Measurements from ENCODE around the gene SH3RF3.

SH3RF3 gene

GRCh38 chr2:109456776-109457175 lies 327.8 kb downstream of the SH3RF3 start:
- no peaks in the 10 kb centered on the region for H3K4me1 ChIP-seq (ENCODE audit: control insufficient read depth, low read depth, low read length)
- WGBS (ENCODE audit: extremely low coverage, insufficient coverage, low lambda C conversion rate), result 100% methylated on average over 1 of the region's 8 CpGs
- H2BK120ac ChIP-seq (ENCODE audit: low read depth, low read length), result no peak overlapping the region
- H3K36me3 ChIP-seq (ENCODE audit: control insufficient read depth, insufficient read depth, low read length), result no peaks in the 10 kb centered on the region
- H3K27ac ChIP-seq (ENCODE audit: low read depth, low read length), result no peak overlapping the region
- H4K5ac ChIP-seq (ENCODE audit: low read length), result no peak overlapping the region
- H2BK5ac ChIP-seq (ENCODE audit: low read length), result no peak overlapping the region
- no peak overlapping the region for H2AK5ac ChIP-seq (ENCODE audit: low read length)
- no peak overlapping the region for H3K18ac ChIP-seq (ENCODE audit: low read length)
- H3K9ac ChIP-seq (ENCODE audit: low read length), result no peak overlapping the region
- H3K27me3 ChIP-seq (ENCODE audit: insufficient read depth, low read length, poor library complexity), result no peaks in the 10 kb centered on the region
- no peak for DNase-seq
- H2BK15ac ChIP-seq (replicated peaks; ENCODE audit: low read depth), result no peak overlapping the region
- H3K4me2 ChIP-seq (ENCODE audit: low read length), result no peak overlapping the region
- no peak overlapping the region for H3K4ac ChIP-seq (ENCODE audit: low read depth, low read length)
- no peak overlapping the region for H3K23ac ChIP-seq (ENCODE audit: low read length)
- H4K8ac ChIP-seq (ENCODE audit: low read depth, low read length), result no peak overlapping the region
- no peak overlapping the region for H3K4me3 ChIP-seq (ENCODE audit: low read length)
- H3K79me1 ChIP-seq (ENCODE audit: low read length), result no peaks in the 10 kb centered on the region
- H3K56ac ChIP-seq (ENCODE audit: low read length), result no peak overlapping the region
- H3K79me2 ChIP-seq (ENCODE audit: control insufficient read depth, insufficient read depth, low read length), result no peaks in the 10 kb centered on the region

GRCh38 chr2:109457366-109457765 lies 328.4 kb downstream of the SH3RF3 start:
- H3K79me2 ChIP-seq (ENCODE audit: control insufficient read depth, insufficient read depth, low read length), result no peaks in the 10 kb centered on the region
- H2BK15ac ChIP-seq (replicated peaks; ENCODE audit: low read depth), result no peak overlapping the region
- H3K23ac ChIP-seq (ENCODE audit: low read length), result no peak overlapping the region
- H2BK120ac ChIP-seq (ENCODE audit: low read depth, low read length), result no peak overlapping the region
- no peak overlapping the region for H3K56ac ChIP-seq (ENCODE audit: low read length)
- no peak overlapping the region for H3K18ac ChIP-seq (ENCODE audit: low read length)
- no peak overlapping the region for H3K27ac ChIP-seq (ENCODE audit: low read depth, low read length)
- H4K8ac ChIP-seq (ENCODE audit: low read depth, low read length), result no peak overlapping the region
- H2BK5ac ChIP-seq (ENCODE audit: low read length), result no peak overlapping the region
- WGBS (ENCODE audit: extremely low coverage, insufficient coverage, low lambda C conversion rate), result no CpG with 5 or more reads among the region's 9 CpGs
- H3K27me3 ChIP-seq (ENCODE audit: insufficient read depth, low read length, poor library complexity), result no peaks in the 10 kb centered on the region
- H3K36me3 ChIP-seq (ENCODE audit: control insufficient read depth, insufficient read depth, low read length), result no peaks in the 10 kb centered on the region
- H3K79me1 ChIP-seq (ENCODE audit: low read length), result no peaks in the 10 kb centered on the region
- H2AK5ac ChIP-seq (ENCODE audit: low read length), result no peak overlapping the region
- H3K9ac ChIP-seq (ENCODE audit: low read length), result no peak overlapping the region
- no peak for DNase-seq
- H3K4me1 ChIP-seq (ENCODE audit: control insufficient read depth, low read depth, low read length), result no peaks in the 10 kb centered on the region
- no peak overlapping the region for H3K4ac ChIP-seq (ENCODE audit: low read depth, low read length)
- H3K4me3 ChIP-seq (ENCODE audit: low read length), result no peak overlapping the region
- no peak overlapping the region for H3K4me2 ChIP-seq (ENCODE audit: low read length)
- no peak overlapping the region for H4K5ac ChIP-seq (ENCODE audit: low read length)

DNA sequence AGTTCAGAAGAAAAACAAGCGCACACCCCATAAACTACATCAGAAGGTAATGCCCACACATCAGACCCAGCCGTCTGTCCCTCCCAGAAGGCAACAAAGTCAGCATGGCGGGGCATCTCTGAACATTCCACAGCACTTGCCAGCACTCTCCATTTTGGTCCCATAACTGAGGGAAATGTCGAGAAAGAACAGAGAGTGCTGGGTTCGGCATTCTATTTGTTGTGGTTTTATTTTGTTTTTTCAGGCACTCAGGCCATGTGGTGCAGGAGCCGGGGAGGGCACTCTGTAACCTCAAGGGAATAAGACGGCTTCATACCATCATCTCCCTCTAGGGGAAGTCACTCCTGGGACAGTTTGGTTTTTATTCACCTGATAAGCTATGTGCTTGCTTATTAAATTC lies 328.8 kb downstream of the SH3RF3 start:
- no peak overlapping the region for H3K56ac ChIP-seq (ENCODE audit: low read length)
- H3K9ac ChIP-seq (ENCODE audit: low read length), result no peak overlapping the region
- no peak overlapping the region for H2BK15ac ChIP-seq (replicated peaks; ENCODE audit: low read depth)
- H3K27me3 ChIP-seq (ENCODE audit: insufficient read depth, low read length, poor library complexity), result no peaks in the 10 kb centered on the region
- no peaks in the 10 kb centered on the region for H3K36me3 ChIP-seq (ENCODE audit: control insufficient read depth, insufficient read depth, low read length)
- H3K18ac ChIP-seq (ENCODE audit: low read length), result no peak overlapping the region
- no peak overlapping the region for H3K4me3 ChIP-seq (ENCODE audit: low read length)
- peak; percentile 28 for DNase-seq
- no peak overlapping the region for H3K23ac ChIP-seq (ENCODE audit: low read length)
- no peak overlapping the region for H4K8ac ChIP-seq (ENCODE audit: low read depth, low read length)
- H3K27ac ChIP-seq (ENCODE audit: low read depth, low read length), result no peak overlapping the region
- H3K4ac ChIP-seq (ENCODE audit: low read depth, low read length), result no peak overlapping the region
- WGBS (ENCODE audit: extremely low coverage, insufficient coverage, low lambda C conversion rate), result no CpG with 5 or more reads among the region's 7 CpGs
- no peaks in the 10 kb centered on the region for H3K4me1 ChIP-seq (ENCODE audit: control insufficient read depth, low read depth, low read length)
- no peak overlapping the region for H3K4me2 ChIP-seq (ENCODE audit: low read length)
- H3K79me1 ChIP-seq (ENCODE audit: low read length), result no peaks in the 10 kb centered on the region
- H4K5ac ChIP-seq (ENCODE audit: low read length), result no peak overlapping the region
- H2BK5ac ChIP-seq (ENCODE audit: low read length), result no peak overlapping the region
- H3K79me2 ChIP-seq (ENCODE audit: control insufficient read depth, insufficient read depth, low read length), result no peaks in the 10 kb centered on the region
- no peak overlapping the region for H2AK5ac ChIP-seq (ENCODE audit: low read length)
- no peak overlapping the region for H2BK120ac ChIP-seq (ENCODE audit: low read depth, low read length)

DNA sequence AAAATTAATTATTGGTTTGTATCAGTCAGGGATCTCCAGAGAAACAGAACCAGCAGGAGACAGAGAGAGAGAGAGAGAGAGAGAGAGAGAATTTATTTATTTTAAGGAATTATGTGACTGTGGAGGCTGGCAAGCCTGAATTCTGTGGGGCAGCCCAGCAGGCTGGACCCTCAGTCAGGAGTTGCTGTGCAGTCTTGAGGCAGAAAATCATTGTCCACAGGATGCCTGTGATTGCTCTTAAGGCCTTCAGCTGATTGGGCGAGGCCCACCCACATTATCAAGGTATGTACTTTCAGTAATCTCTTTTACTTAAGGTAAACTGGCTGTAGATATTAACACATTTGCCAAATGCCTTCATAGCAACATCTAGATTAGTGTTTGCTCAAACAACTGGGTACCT lies 329.5 kb downstream of the SH3RF3 start:
- Histone ChIP-seq H2BK120ac (ENCODE audit: low read depth, low read length) (no peak overlapping the region), H3K79me1 (ENCODE audit: low read length) (no peaks in the 10 kb centered on the region), H2BK15ac (replicated peaks; ENCODE audit: low read depth) (no peak overlapping the region), H2BK5ac (ENCODE audit: low read length) (no peak overlapping the region), H3K4me1 (ENCODE audit: control insufficient read depth, low read depth, low read length) (no peaks in the 10 kb centered on the region), H3K56ac (ENCODE audit: low read length) (no peak overlapping the region), H3K4me3 (ENCODE audit: low read length) (no peak overlapping the region), H4K5ac (ENCODE audit: low read length) (no peak overlapping the region), H3K79me2 (ENCODE audit: control insufficient read depth, insufficient read depth, low read length) (no peaks in the 10 kb centered on the region), H3K36me3 (ENCODE audit: control insufficient read depth, insufficient read depth, low read length) (no peaks in the 10 kb centered on the region), H3K23ac (ENCODE audit: low read length) (no peak overlapping the region), H4K8ac (ENCODE audit: low read depth, low read length) (no peak overlapping the region), H3K27ac (ENCODE audit: low read depth, low read length) (no peak overlapping the region), H3K9ac (ENCODE audit: low read length) (no peak overlapping the region), H3K4ac (ENCODE audit: low read depth, low read length) (no peak overlapping the region), H3K27me3 (ENCODE audit: insufficient read depth, low read length, poor library complexity) (no peaks in the 10 kb centered on the region), H3K18ac (ENCODE audit: low read length) (no peak overlapping the region), H3K4me2 (ENCODE audit: low read length) (no peak overlapping the region), H2AK5ac (ENCODE audit: low read length) (no peak overlapping the region)
- no peak for DNase-seq
- no CpG with 5 or more reads among the region's 1 CpG for WGBS (ENCODE audit: extremely low coverage, insufficient coverage, low lambda C conversion rate)

GRCh38 chr2:109459485-109459884 lies 330.5 kb downstream of the SH3RF3 start:
- Histone ChIP-seq H3K36me3 (ENCODE audit: control insufficient read depth, insufficient read depth, low read length) (no peaks in the 10 kb centered on the region), H3K23ac (ENCODE audit: low read length) (no peak overlapping the region), H3K4me1 (ENCODE audit: control insufficient read depth, low read depth, low read length) (no peaks in the 10 kb centered on the region), H3K56ac (ENCODE audit: low read length) (no peak overlapping the region), H3K79me1 (ENCODE audit: low read length) (no peaks in the 10 kb centered on the region), H3K27me3 (ENCODE audit: insufficient read depth, low read length, poor library complexity) (no peaks in the 10 kb centered on the region), H2BK5ac (ENCODE audit: low read length) (no peak overlapping the region), H3K79me2 (ENCODE audit: control insufficient read depth, insufficient read depth, low read length) (no peaks in the 10 kb centered on the region), H2BK120ac (ENCODE audit: low read depth, low read length) (no peak overlapping the region), H3K27ac (ENCODE audit: low read depth, low read length) (no peak overlapping the region), H4K5ac (ENCODE audit: low read length) (no peak overlapping the region), H4K8ac (ENCODE audit: low read depth, low read length) (no peak overlapping the region), H3K9ac (ENCODE audit: low read length) (no peak overlapping the region), H2AK5ac (ENCODE audit: low read length) (no peak overlapping the region), H2BK15ac (replicated peaks; ENCODE audit: low read depth) (no peak overlapping the region), H3K4me3 (ENCODE audit: low read length) (no peak overlapping the region), H3K18ac (ENCODE audit: low read length) (no peak overlapping the region), H3K4ac (ENCODE audit: low read depth, low read length) (no peak overlapping the region), H3K4me2 (ENCODE audit: low read length) (no peak overlapping the region)
- DNase-seq, result peak; percentile 19
- WGBS (ENCODE audit: extremely low coverage, insufficient coverage, low lambda C conversion rate), result no CpG with 5 or more reads among the region's 6 CpGs

DNA sequence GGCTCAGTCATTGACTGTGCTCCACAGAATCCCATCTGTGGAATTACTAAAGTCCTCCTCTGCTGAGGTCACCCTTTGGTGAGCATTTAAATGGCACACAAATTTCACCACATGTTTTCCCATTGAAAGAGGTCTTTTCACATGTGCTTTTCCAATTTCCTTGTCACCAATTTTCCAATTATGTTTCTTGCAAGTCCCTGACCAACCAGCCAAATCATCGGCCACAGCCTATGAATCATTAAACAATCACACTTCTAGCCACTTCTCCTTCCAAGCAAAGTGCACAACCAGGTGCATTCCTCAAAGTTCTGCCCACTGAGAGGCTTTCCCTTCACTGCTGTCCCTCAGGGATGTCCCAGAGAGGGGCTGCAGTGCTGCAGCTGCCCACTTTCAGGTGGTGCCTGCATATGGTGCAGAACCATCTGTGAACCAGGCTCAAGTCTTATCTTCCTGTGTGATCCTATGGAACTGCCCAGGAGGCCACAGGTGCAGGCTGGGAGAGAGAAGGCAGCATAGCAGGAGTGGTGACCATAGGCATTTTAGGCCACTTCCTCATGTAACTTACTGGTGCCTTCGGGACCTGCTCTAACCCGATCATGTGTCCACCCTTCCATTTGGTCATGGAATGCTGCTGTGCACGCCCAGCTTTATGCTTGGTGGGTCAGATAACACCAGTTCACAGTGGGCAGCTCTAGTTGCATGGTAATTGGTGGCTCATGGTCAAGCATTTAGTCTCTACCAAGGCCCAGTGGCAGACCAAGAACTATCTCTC lies 331.7 kb downstream of the SH3RF3 start:
- Histone ChIP-seq H2AK5ac (ENCODE audit: low read length) (no peak overlapping the region), H3K79me1 (ENCODE audit: low read length) (no peaks in the 10 kb centered on the region), H4K8ac (ENCODE audit: low read depth, low read length) (no peak overlapping the region), H3K36me3 (ENCODE audit: control insufficient read depth, insufficient read depth, low read length) (no peaks in the 10 kb centered on the region), H3K18ac (ENCODE audit: low read length) (no peak overlapping the region), H3K27ac (ENCODE audit: low read depth, low read length) (no peak overlapping the region), H3K56ac (ENCODE audit: low read length) (no peak overlapping the region), H3K4me2 (ENCODE audit: low read length) (no peak overlapping the region), H3K79me2 (ENCODE audit: control insufficient read depth, insufficient read depth, low read length) (no peaks in the 10 kb centered on the region), H3K4ac (ENCODE audit: low read depth, low read length) (no peak overlapping the region), H3K4me1 (ENCODE audit: control insufficient read depth, low read depth, low read length) (no peaks in the 10 kb centered on the region), H2BK5ac (ENCODE audit: low read length) (no peak overlapping the region), H4K5ac (ENCODE audit: low read length) (no peak overlapping the region), H2BK15ac (replicated peaks; ENCODE audit: low read depth) (no peak overlapping the region), H3K4me3 (ENCODE audit: low read length) (no peak overlapping the region), H3K9ac (ENCODE audit: low read length) (no peak overlapping the region), H3K23ac (ENCODE audit: low read length) (no peak overlapping the region), H3K27me3 (ENCODE audit: insufficient read depth, low read length, poor library complexity) (no peaks in the 10 kb centered on the region), H2BK120ac (ENCODE audit: low read depth, low read length) (no peak overlapping the region)
- DNase-seq, result no peak
- no CpG with 5 or more reads among the region's 4 CpGs for WGBS (ENCODE audit: extremely low coverage, insufficient coverage, low lambda C conversion rate)

Measured in mesendoderm (in vitro differentiated cells).